Measurements from ENCODE around the gene ITGA2.

ITGA2 gene

GRCh38 chr5:53001541-53001940 is 12.4 kb downstream of the ITGA2 start:
- no peak overlapping the region for H3K4me3 ChIP-seq (ENCODE audit: control insufficient read depth, low read depth, low read length)
- DNase-seq (ENCODE audit: low read depth): no peak
- TF ChIP-seq, protein P1, sequence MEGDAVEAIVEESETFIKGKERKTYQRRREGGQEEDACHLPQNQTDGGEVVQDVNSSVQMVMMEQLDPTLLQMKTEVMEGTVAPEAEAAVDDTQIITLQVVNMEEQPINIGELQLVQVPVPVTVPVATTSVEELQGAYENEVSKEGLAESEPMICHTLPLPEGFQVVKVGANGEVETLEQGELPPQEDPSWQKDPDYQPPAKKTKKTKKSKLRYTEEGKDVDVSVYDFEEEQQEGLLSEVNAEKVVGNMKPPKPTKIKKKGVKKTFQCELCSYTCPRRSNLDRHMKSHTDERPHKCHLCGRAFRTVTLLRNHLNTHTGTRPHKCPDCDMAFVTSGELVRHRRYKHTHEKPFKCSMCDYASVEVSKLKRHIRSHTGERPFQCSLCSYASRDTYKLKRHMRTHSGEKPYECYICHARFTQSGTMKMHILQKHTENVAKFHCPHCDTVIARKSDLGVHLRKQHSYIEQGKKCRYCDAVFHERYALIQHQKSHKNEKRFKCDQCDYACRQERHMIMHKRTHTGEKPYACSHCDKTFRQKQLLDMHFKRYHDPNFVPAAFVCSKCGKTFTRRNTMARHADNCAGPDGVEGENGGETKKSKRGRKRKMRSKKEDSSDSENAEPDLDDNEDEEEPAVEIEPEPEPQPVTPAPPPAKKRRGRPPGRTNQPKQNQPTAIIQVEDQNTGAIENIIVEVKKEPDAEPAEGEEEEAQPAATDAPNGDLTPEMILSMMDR (conservative IDR thresholded peaks at IDR 0.05; ENCODE audit: control insufficient read depth, insufficient read depth, low read depth, low read length): no peak

DNA sequence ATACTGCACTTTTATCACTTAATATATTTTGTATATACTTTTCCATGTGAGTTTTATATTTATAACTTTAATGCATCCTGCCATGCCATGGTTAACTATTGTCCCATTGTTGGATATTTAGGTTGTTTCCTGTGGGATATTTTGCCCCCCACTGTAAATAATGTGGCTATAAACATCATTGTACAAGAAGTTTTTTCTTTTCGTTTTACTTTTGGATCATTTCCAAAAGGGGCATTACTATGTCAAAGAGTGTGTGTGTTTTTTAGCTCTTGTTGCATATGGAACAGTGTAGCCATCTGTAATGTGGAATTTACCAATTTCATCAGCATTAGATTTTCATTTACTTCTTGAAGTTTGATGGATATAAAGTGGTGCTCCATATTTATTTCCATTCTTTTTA is 13.3 kb downstream of the ITGA2 start:
- DNase-seq (ENCODE audit: low read depth): no peak
- TF ChIP-seq, protein P1 (conservative IDR thresholded peaks at IDR 0.05; ENCODE audit: control insufficient read depth, insufficient read depth, low read depth, low read length): no peak
- no peak overlapping the region for H3K4me3 ChIP-seq (ENCODE audit: control insufficient read depth, low read depth, low read length)

GRCh38 chr5:53003144-53003543 is 14.0 kb downstream of the ITGA2 start:
- H3K4me3 ChIP-seq (ENCODE audit: control insufficient read depth, low read depth, low read length): no peak overlapping the region
- TF ChIP-seq, protein P1 (conservative IDR thresholded peaks at IDR 0.05; ENCODE audit: control insufficient read depth, insufficient read depth, low read depth, low read length): no peak
- DNase-seq (ENCODE audit: low read depth): no peak

- TF ChIP-seq, protein P1 (conservative IDR thresholded peaks at IDR 0.05; ENCODE audit: control insufficient read depth, insufficient read depth, low read depth, low read length): no peak
- H3K4me3 ChIP-seq (ENCODE audit: control insufficient read depth, low read depth, low read length): no peak overlapping the region
- DNase-seq (ENCODE audit: low read depth): no peak
Measured at GRCh38 chr5:53006911-53007890, 18.0 kb downstream of the ITGA2 start.

DNA sequence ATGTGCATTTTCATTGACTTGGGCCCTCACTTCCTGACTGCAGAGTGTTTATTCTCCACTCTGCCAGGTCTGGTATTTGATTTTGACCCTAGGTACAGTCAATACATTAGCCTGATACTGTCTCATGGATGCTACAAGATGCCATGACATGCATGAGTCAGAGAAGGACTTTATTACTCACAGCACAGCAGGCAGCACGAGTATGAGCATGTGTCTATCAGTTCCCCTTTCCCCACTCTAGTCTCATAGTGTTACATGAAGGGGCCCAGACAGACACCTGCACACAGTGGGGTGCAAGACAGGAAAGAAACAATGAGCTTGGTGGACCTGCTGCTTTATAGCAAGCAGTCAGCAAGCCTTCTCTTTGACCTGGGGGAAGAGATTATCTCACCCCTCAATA is 19.6 kb downstream of the ITGA2 start:
- no peak overlapping the region for H3K4me3 ChIP-seq (ENCODE audit: control insufficient read depth, low read depth, low read length)
- peak; percentile 80 for DNase-seq (ENCODE audit: low read depth)
- TF ChIP-seq, protein P1 (conservative IDR thresholded peaks at IDR 0.05; ENCODE audit: control insufficient read depth, insufficient read depth, low read depth, low read length): no peak

DNA sequence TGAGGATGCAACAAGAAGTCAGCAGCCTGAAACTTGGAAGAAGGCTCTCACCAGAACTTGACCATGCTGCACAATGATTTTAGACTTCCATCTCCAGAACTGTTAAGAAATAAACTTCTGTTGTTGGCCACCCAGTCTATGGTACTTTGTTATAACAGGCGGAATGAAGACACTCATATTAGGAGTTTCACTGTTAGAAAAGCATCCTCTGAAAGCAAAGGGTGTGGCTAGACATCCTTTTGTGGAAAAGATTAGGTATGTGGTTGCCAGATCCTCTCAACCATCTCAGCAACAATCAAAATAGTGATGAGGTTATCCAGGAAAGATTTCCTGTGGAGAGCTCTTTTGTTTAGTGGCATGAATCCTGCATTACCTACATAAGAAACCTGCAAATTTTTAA is 20.7 kb downstream of the ITGA2 start:
- no peak overlapping the region for H3K4me3 ChIP-seq (ENCODE audit: control insufficient read depth, low read depth, low read length)
- TF ChIP-seq, protein P1 (conservative IDR thresholded peaks at IDR 0.05; ENCODE audit: control insufficient read depth, insufficient read depth, low read depth, low read length): no peak
- no peak for DNase-seq (ENCODE audit: low read depth)
